NB4 (cell line): Measurements from ENCODE around the gene TAF1B.
"Not testable (repeated sequence)": the region's sequence is repeated elsewhere in the genome, so short reads cannot be mapped to it uniquely, and the experiment has no call there.

ENCODE experiments used
- DNase-seq: peaks from one replicate; pipeline ENCODE4 v3.0.0; 2010; ENCODE audit warnings: low read depth
- H3K4me3 ChIP-seq: one replicate; pipeline ENCODE4 v1.5.1; 2011; ENCODE audit warnings: mild to moderate bottlenecking, low read depth, low read length, moderate library complexity
- MYC ChIP-seq: IDR thresholded peaks from 2 replicates; pipeline ENCODE4 v1.6.1; 2011; ENCODE audit warnings: low read depth, low read length
- POLR2A ChIP-seq: IDR thresholded peaks from 2 replicates; pipeline ENCODE4 v1.6.1; 2011; ENCODE audit warnings: mild to moderate bottlenecking; ENCODE audit not compliant: insufficient read length; ENCODE audit errors: extremely low read depth
- TF ChIP-seq, protein P1 (sequence below): IDR thresholded peaks from one replicate; pipeline ENCODE4 v1.5.1; 2012; ENCODE audit warnings: low read depth, low read length
- TF ChIP-seq, protein P2 (sequence below): IDR thresholded peaks from 2 replicates; pipeline ENCODE4 v1.6.1; 2011; ENCODE audit warnings: low read depth, low read length

TAF1B gene

GRCh38 chr2:9857814-9858729, 14.8 kb downstream of the TAF1B start:
- no peak overlapping the region for H3K4me3 ChIP-seq
- TF ChIP-seq, protein P1, sequence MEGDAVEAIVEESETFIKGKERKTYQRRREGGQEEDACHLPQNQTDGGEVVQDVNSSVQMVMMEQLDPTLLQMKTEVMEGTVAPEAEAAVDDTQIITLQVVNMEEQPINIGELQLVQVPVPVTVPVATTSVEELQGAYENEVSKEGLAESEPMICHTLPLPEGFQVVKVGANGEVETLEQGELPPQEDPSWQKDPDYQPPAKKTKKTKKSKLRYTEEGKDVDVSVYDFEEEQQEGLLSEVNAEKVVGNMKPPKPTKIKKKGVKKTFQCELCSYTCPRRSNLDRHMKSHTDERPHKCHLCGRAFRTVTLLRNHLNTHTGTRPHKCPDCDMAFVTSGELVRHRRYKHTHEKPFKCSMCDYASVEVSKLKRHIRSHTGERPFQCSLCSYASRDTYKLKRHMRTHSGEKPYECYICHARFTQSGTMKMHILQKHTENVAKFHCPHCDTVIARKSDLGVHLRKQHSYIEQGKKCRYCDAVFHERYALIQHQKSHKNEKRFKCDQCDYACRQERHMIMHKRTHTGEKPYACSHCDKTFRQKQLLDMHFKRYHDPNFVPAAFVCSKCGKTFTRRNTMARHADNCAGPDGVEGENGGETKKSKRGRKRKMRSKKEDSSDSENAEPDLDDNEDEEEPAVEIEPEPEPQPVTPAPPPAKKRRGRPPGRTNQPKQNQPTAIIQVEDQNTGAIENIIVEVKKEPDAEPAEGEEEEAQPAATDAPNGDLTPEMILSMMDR = no peak
- TF ChIP-seq, protein P2, sequence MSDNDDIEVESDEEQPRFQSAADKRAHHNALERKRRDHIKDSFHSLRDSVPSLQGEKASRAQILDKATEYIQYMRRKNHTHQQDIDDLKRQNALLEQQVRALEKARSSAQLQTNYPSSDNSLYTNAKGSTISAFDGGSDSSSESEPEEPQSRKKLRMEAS = no peak
- TF ChIP-seq MYC (no peak), POLR2A (no peak)
- DNase-seq = no peak

GRCh38 chr2:9858730-9859068, 15.4 kb downstream of the TAF1B start:
- DNase-seq = no peak
- H3K4me3 ChIP-seq = no peak overlapping the region
- TF ChIP-seq, protein P2 = no peak
- no peak for TF ChIP-seq POLR2A
- TF ChIP-seq, protein P1 = no peak
- TF ChIP-seq MYC = no peak

DNA sequence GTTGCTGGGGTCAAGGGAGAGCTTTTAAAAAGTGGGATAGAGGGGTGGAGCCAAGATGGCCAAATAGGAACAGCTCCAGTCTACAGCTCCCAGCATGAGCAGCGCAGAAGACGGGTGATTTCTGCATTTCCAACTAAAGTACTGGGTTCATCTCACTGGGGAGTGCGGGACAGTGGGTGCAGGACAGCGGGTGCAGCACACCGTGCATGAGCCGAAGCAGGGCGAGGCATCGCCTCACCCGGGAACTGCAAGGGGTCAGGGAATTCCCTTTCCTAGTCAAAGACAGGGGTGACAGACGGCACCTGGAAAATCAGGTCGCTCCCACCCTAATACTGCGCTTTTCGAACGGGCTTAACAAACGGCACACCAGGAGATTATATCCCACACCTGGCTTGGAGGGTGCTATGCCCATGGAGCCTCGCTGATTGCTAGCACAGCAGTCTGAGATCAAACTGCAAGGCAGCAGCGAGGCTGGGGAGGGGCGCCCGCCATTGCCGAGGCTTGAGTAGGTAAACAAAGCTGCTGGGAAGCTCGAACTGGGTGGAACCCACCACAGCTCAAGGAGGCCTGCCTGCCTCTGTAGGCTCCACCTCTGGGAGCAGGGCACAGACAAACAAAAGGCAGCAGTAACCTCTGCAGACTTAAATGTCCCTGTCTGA, 17.8 kb downstream of the TAF1B start:
- not testable (repeated sequence) for DNase-seq, H3K4me3 ChIP-seq

DNA sequence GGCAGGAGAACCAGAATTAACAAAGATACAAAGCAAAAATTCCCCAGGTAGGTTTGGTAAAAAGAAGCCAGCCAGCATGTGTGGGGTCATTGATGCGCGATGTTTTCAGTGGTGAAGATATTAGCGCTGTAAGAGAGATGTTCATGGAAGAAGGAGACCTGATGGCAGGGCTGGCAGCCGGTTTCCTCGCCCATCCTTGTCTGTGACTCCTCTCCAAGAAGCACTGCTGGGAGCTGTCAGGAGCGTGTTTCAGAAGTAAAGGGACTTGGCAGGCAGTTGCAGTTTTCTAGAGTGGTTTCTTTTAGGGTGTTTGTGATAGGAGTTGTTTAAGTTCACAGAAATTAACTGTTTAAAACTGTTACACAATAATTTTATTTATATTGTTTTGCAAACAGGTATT, 24.6 kb downstream of the TAF1B start:
- H3K4me3 ChIP-seq = no peak overlapping the region
- no peak for DNase-seq
- TF ChIP-seq, protein P1 = no peak
- TF ChIP-seq MYC (no peak), POLR2A (no peak)
- TF ChIP-seq, protein P2 = no peak

DNA sequence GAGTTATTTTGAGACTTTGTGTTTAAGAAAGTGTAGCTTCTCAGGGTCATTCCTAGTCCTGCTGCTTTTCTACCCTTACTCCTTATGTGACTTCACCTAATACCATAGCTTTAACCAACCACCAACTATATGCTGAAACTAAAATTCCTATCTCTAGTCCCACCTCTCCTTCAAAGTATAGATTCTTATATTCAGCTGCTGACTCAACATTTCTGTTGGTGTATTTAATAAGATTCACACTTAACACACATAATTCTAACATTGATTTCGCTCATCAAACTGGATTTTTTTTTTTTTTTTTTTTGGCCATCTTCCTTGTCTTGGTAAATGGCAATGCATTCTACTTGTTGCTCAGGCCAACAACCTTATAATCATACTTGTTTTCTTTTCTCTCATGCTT, 30.1 kb downstream of the TAF1B start:
- DNase-seq = no peak
- no peak overlapping the region for H3K4me3 ChIP-seq
- TF ChIP-seq, protein P1 = no peak
- TF ChIP-seq, protein P2 = no peak
- TF ChIP-seq MYC = no peak
- no peak for TF ChIP-seq POLR2A

- DNase-seq = no peak
Measured at GRCh38 chr2:9877026-9877425, 33.8 kb downstream of the TAF1B start.

More at GRCh38 chr2:9877026-9877425, 33.8 kb downstream of the TAF1B start:
- H3K4me3 ChIP-seq = no peak overlapping the region
- TF ChIP-seq, protein P1 = no peak
- TF ChIP-seq, protein P2 = no peak
- TF ChIP-seq POLR2A = no peak
- TF ChIP-seq MYC = no peak
